Neural cell (in vitro differentiated cells): ENCODE measurements around the gene BLM. TPM values are rescaled to one million over a fixed set of nuclear protein-coding genes. Genes with fewer than 3 reads are reported as not detected.

ENCODE experiments used
- H2AFZ ChIP-seq: fragments of 200-600, 300-800 bp; sonication (generic), shearing (Covaris generic); 2 replicates; pipeline ENCODE4 v1.6.0; 2014; ENCODE audit warnings: low read depth, mild to moderate bottlenecking, antibody characterized with exemption, low read length, moderate library complexity
- H3F3A ChIP-seq: fragments of 200-600 bp; shearing (Covaris generic); 2 replicates; pipeline ENCODE4 v1.6.1; 2016; ENCODE audit warnings: mild to moderate bottlenecking, moderate library complexity, mixed read lengths, antibody characterized with exemption, low read length; ENCODE audit not compliant: insufficient read depth, poor library complexity, severe bottlenecking
- H3K27ac ChIP-seq: fragments of 200-600, 300-800 bp; sonication (generic), shearing (Covaris generic); 2 replicates; pipeline ENCODE4 v1.5.1; 2014; ENCODE audit warnings: mild to moderate bottlenecking, low read length, moderate library complexity
- H3K27me3 ChIP-seq: fragments of 300-800, 200-600 bp; sonication (generic), shearing (Covaris generic); 2 replicates; pipeline ENCODE4 v1.6.0; 2014; ENCODE audit warnings: mild to moderate bottlenecking, low read depth, low read length, moderate library complexity; ENCODE audit not compliant: insufficient read depth
- H3K36me3 ChIP-seq: fragments of 300-800, 200-600 bp; sonication (generic), shearing (Covaris generic); 2 replicates; pipeline ENCODE4 v1.5.1; 2014; ENCODE audit warnings: mild to moderate bottlenecking, antibody characterized with exemption, low read length, moderate library complexity; ENCODE audit not compliant: insufficient read depth
- H3K4me2 ChIP-seq: fragments of 300-800, 200-600 bp; sonication (generic), shearing (Covaris generic); 2 replicates; pipeline ENCODE4 v1.6.0; 2014; ENCODE audit warnings: mild to moderate bottlenecking, low read length
- H3K4me3 ChIP-seq: fragments of 300-800, 200-600 bp; sonication (generic), shearing (Covaris generic); 2 replicates; pipeline ENCODE4 v1.5.1; 2014; ENCODE audit warnings: mild to moderate bottlenecking, low read length, moderate library complexity
- H3K79me2 ChIP-seq: fragments of 200-600 bp; shearing (Covaris generic); replicated peaks from 2 replicates; pipeline ENCODE4 v1.6.0; 2014; ENCODE audit warnings: mild to moderate bottlenecking, low read length, moderate library complexity; ENCODE audit not compliant: insufficient read depth
- H3K9ac ChIP-seq: fragments of 300-800, 200-600 bp; sonication (generic), shearing (Covaris generic); 2 replicates; pipeline ENCODE4 v1.6.1; 2016; ENCODE audit warnings: mild to moderate bottlenecking, low read length, mixed read lengths
- H3K9me2 ChIP-seq: fragments of 200-600 bp; shearing (Covaris generic); 2 replicates; pipeline ENCODE4 v1.6.1; 2016; ENCODE audit warnings: mild to moderate bottlenecking, low read length, mixed read lengths; ENCODE audit not compliant: insufficient read depth
- H3K9me3 ChIP-seq: fragments of 200-600, 300-800 bp; sonication (generic), shearing (Covaris generic); 2 replicates; pipeline ENCODE4 v1.6.1; 2016; ENCODE audit warnings: mild to moderate bottlenecking, mixed run types, low read length, moderate library complexity, mixed read lengths
- H4K20me1 ChIP-seq: fragments of 200-600 bp; shearing (Covaris generic); 2 replicates; pipeline ENCODE4 v1.6.1; 2016; ENCODE audit warnings: mild to moderate bottlenecking, mixed run types; ENCODE audit not compliant: insufficient read depth
- EP300 ChIP-seq: fragments of 450-650 bp; conservative IDR thresholded peaks from 2 replicates; pipeline ENCODE4 v1.6.1; 2014; ENCODE audit warnings: antibody characterized with exemption, mild to moderate bottlenecking, moderate library complexity; ENCODE audit not compliant: poor library complexity, severe bottlenecking
- EZH2 ChIP-seq: fragments of 200-600, 300-800 bp; shearing (Covaris generic), sonication (generic); IDR thresholded peaks from 2 replicates; pipeline ENCODE4 v1.6.1; 2014; ENCODE audit warnings: antibody characterized with exemption, low read length, borderline replicate concordance, mild to moderate bottlenecking; ENCODE audit not compliant: insufficient read depth, poor library complexity, severe bottlenecking
- MXI1 ChIP-seq: fragments of 450-650 bp; conservative IDR thresholded peaks from 2 replicates; pipeline ENCODE4 v1.6.1; 2014; ENCODE audit warnings: antibody characterized with exemption, mild to moderate bottlenecking; ENCODE audit not compliant: poor library complexity, severe bottlenecking
- POLR2AphosphoS5 ChIP-seq: IDR thresholded peaks from 2 replicates; pipeline ENCODE4 v1.6.1; 2012
- RAD21 ChIP-seq: fragments of 450-650 bp; conservative IDR thresholded peaks from 2 replicates; pipeline ENCODE4 v1.6.1; 2014; ENCODE audit warnings: antibody characterized with exemption, mild to moderate bottlenecking, moderate library complexity
- SMC3 ChIP-seq: fragments of 450-650 bp; conservative IDR thresholded peaks from 2 replicates; pipeline ENCODE4 v1.6.1; 2014; ENCODE audit warnings: antibody characterized with exemption, mild to moderate bottlenecking, moderate library complexity; ENCODE audit not compliant: poor library complexity
- TAF1 ChIP-seq: IDR thresholded peaks from 2 replicates; pipeline ENCODE4 v1.6.1; 2012; ENCODE audit warnings: low read depth
- polyA plus RNA-seq: library from polyadenylated mRNA; depleted of rRNA; stranded (reverse); fragments of >200 nt; gene quantifications from 2 replicates; pipeline ENCODE4 v1.2.3, GENCODE V29; 2014
- TF ChIP-seq, protein P1 (sequence below): fragments of 450-650 bp; IDR thresholded peaks from 2 replicates; pipeline ENCODE4 v1.5.1; 2014; ENCODE audit warnings: antibody characterized with exemption, mild to moderate bottlenecking, moderate library complexity; ENCODE audit not compliant: poor library complexity, severe bottlenecking
- TF ChIP-seq, protein P2 (sequence below): IDR thresholded peaks from 2 replicates; pipeline ENCODE4 v1.6.1; 2012; ENCODE audit warnings: borderline replicate concordance

BLM gene
- polyA plus RNA-seq, 1 donor from 2014 or later = 4.5 TPM

DNA sequence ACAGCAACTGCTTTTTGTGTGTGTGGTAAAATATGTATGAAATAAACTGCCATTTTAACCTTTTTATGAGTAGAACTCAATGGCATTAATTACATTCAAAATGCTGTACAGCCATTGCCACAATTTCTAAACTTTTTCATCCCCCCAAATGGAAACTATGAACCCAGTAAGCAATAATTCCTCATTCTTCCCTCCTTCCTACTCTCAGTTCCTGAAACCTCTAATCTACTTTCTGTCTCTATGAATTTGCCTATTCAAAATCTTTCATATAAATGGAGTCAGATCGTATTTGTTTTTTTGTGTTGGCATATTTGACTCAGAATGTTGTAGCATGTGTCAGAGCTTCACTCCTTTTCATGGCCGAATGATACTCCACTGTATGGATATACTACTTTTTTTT is 5.3 kb upstream of the BLM start:
- TF ChIP-seq RAD21 (no peak), EP300 (no peak), POLR2AphosphoS5 (no peak), TAF1 (no peak), SMC3 (no peak), MXI1 (no peak), EZH2 (no peak)
- TF ChIP-seq, protein P1, sequence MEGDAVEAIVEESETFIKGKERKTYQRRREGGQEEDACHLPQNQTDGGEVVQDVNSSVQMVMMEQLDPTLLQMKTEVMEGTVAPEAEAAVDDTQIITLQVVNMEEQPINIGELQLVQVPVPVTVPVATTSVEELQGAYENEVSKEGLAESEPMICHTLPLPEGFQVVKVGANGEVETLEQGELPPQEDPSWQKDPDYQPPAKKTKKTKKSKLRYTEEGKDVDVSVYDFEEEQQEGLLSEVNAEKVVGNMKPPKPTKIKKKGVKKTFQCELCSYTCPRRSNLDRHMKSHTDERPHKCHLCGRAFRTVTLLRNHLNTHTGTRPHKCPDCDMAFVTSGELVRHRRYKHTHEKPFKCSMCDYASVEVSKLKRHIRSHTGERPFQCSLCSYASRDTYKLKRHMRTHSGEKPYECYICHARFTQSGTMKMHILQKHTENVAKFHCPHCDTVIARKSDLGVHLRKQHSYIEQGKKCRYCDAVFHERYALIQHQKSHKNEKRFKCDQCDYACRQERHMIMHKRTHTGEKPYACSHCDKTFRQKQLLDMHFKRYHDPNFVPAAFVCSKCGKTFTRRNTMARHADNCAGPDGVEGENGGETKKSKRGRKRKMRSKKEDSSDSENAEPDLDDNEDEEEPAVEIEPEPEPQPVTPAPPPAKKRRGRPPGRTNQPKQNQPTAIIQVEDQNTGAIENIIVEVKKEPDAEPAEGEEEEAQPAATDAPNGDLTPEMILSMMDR = no peak
- TF ChIP-seq, protein P2, sequence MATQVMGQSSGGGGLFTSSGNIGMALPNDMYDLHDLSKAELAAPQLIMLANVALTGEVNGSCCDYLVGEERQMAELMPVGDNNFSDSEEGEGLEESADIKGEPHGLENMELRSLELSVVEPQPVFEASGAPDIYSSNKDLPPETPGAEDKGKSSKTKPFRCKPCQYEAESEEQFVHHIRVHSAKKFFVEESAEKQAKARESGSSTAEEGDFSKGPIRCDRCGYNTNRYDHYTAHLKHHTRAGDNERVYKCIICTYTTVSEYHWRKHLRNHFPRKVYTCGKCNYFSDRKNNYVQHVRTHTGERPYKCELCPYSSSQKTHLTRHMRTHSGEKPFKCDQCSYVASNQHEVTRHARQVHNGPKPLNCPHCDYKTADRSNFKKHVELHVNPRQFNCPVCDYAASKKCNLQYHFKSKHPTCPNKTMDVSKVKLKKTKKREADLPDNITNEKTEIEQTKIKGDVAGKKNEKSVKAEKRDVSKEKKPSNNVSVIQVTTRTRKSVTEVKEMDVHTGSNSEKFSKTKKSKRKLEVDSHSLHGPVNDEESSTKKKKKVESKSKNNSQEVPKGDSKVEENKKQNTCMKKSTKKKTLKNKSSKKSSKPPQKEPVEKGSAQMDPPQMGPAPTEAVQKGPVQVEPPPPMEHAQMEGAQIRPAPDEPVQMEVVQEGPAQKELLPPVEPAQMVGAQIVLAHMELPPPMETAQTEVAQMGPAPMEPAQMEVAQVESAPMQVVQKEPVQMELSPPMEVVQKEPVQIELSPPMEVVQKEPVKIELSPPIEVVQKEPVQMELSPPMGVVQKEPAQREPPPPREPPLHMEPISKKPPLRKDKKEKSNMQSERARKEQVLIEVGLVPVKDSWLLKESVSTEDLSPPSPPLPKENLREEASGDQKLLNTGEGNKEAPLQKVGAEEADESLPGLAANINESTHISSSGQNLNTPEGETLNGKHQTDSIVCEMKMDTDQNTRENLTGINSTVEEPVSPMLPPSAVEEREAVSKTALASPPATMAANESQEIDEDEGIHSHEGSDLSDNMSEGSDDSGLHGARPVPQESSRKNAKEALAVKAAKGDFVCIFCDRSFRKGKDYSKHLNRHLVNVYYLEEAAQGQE = no peak
- Histone ChIP-seq H3K9me2 (no peaks in the 10 kb centered on the region), H3K9ac (no peak overlapping the region), H4K20me1 (no peaks in the 10 kb centered on the region), H3K9me3 (no peaks in the 10 kb centered on the region), H3F3A (no peaks in the 10 kb centered on the region), H3K36me3 (peaks cover 7% of the 10 kb centered on the region), H3K4me2 (no peak overlapping the region), H3K27me3 (no peaks in the 10 kb centered on the region), H3K4me3 (no peak overlapping the region), H2AFZ (no peak overlapping the region), H3K79me2 (peaks cover 6% of the 10 kb centered on the region), H3K27ac (no peak overlapping the region)

- Histone ChIP-seq H4K20me1 (no peaks in the 10 kb centered on the region), H3K4me3 (no peak overlapping the region), H3K36me3 (peaks cover 7% of the 10 kb centered on the region), H3K9me2 (no peaks in the 10 kb centered on the region), H3K27ac (no peak overlapping the region), H3K27me3 (no peaks in the 10 kb centered on the region), H3K4me2 (no peak overlapping the region), H3K79me2 (peaks cover 13% of the 10 kb centered on the region), H3F3A (no peaks in the 10 kb centered on the region), H3K9me3 (no peaks in the 10 kb centered on the region), H3K9ac (no peak overlapping the region), H2AFZ (no peak overlapping the region)
- no peak for TF ChIP-seq MXI1
- no peak for TF ChIP-seq POLR2AphosphoS5
- TF ChIP-seq TAF1 = no peak
- no peak for TF ChIP-seq SMC3
- TF ChIP-seq RAD21 = no peak
- TF ChIP-seq EZH2 = no peak
- TF ChIP-seq, protein P1 = no peak
- no peak for TF ChIP-seq EP300
- TF ChIP-seq, protein P2 = no peak
These were observed 4.1 kb upstream of the BLM start for GRCh38 chr15:90713081-90713480.
